Measurements from ENCODE around the gene TRAPPC1.

DNA sequence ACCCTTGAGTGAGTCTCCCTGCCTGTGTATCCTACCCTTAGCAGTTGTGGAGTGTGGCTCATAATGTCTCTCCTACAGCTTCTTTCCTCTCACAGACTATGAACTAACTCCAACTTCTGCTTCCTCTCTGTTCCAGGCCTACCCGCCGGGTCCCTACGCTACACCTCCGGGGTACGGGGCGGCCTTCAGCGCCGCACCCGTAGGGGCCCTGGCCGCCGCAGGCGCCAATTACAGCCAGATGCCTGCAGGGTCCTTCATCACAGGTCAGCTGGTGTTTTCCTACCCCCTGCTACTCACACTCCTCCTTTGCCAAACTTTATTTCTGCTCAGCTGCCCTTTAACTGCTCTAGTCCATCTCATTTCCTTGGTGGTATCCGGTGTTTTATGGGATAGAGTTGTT is 21.0 kb downstream of the TRAPPC1 start:
- TF ChIP-seq, protein P1, sequence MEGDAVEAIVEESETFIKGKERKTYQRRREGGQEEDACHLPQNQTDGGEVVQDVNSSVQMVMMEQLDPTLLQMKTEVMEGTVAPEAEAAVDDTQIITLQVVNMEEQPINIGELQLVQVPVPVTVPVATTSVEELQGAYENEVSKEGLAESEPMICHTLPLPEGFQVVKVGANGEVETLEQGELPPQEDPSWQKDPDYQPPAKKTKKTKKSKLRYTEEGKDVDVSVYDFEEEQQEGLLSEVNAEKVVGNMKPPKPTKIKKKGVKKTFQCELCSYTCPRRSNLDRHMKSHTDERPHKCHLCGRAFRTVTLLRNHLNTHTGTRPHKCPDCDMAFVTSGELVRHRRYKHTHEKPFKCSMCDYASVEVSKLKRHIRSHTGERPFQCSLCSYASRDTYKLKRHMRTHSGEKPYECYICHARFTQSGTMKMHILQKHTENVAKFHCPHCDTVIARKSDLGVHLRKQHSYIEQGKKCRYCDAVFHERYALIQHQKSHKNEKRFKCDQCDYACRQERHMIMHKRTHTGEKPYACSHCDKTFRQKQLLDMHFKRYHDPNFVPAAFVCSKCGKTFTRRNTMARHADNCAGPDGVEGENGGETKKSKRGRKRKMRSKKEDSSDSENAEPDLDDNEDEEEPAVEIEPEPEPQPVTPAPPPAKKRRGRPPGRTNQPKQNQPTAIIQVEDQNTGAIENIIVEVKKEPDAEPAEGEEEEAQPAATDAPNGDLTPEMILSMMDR (IDR thresholded peaks at IDR 0.05; ENCODE audit: insufficient read depth, low read depth, low read length) = no peak
- TF ChIP-seq EZH2 (IDR thresholded peaks at IDR 0.05; ENCODE audit: insufficient read depth, low read length) = no peak

Measured in astrocyte (in vitro differentiated cells and primary cell).